Neural cell (in vitro differentiated cells): ENCODE measurements around the gene KIAA1586.

Experiments
- CTCF ChIP-seq: fragments of 450-650 bp; IDR thresholded peaks from 2 replicates; pipeline ENCODE4 v1.5.1; 2014; ENCODE audit warnings: antibody characterized with exemption, mild to moderate bottlenecking, moderate library complexity; ENCODE audit not compliant: poor library complexity, severe bottlenecking
- EP300 ChIP-seq: fragments of 450-650 bp; conservative IDR thresholded peaks from 2 replicates; pipeline ENCODE4 v1.6.1; 2014; ENCODE audit warnings: antibody characterized with exemption, mild to moderate bottlenecking, moderate library complexity; ENCODE audit not compliant: poor library complexity, severe bottlenecking
- RAD21 ChIP-seq: fragments of 450-650 bp; conservative IDR thresholded peaks from 2 replicates; pipeline ENCODE4 v1.6.1; 2014; ENCODE audit warnings: antibody characterized with exemption, mild to moderate bottlenecking, moderate library complexity

GRCh38 chr6:57069920-57070331, 23.4 kb downstream of the KIAA1586 start:
- no peak for TF ChIP-seq EP300
- no peak for TF ChIP-seq RAD21
- no peak for TF ChIP-seq CTCF
